Gastrocnemius medialis (tissue), 4 donors: ENCODE measurements around the gene MILR1. TPM values are rescaled to one million over a fixed set of nuclear protein-coding genes. Genes with fewer than 3 reads are reported as not detected.
"Not testable (repeated sequence)": the region's sequence is repeated elsewhere in the genome, so short reads cannot be mapped to it uniquely, and the experiment has no call there.

ENCODE experiments used
- ATAC-seq, 2 donors: fragments of 150-250 bp; one replicate each; pipeline ENCODE4 v1.9.1; 2016
- DNase-seq, 2 donors: peaks; one replicate each; pipeline ENCODE4 v3.0.0-alpha.2; 2019
- H3K27ac ChIP-seq, 4 donors: fragments of 200-600 bp; sonication (generic); 1 replicate in 1 of 4; 2 replicates in 3 of 4; pipeline ENCODE4 v1.5.1; 2016 to 2018; ENCODE audit warnings: mild to moderate bottlenecking in 2 of 4, moderate library complexity in 1 of 4
- H3K27me3 ChIP-seq, 3 donors: fragments of 200-600 bp; sonication (generic) in 2 of 3; 1 replicate in 1 of 3; 2 replicates in 2 of 3; pipeline versions ENCODE4 v1.5.1 to v1.6.0; 2016 to 2019; ENCODE audit warnings: mild to moderate bottlenecking in 1 of 3, moderate library complexity in 1 of 3
- H3K36me3 ChIP-seq, 2 donors: fragments of 200-600 bp; sonication (generic) in 1 of 2; one replicate each; pipeline ENCODE4 v1.5.1; 2017 to 2018
- H3K4me1 ChIP-seq, 2 donors: fragments of 200-600 bp; sonication (generic) in 1 of 2; one replicate each; pipeline ENCODE4 v1.5.1; 2016 to 2017; ENCODE audit warnings: mild to moderate bottlenecking in 2 of 2
- H3K4me3 ChIP-seq, 4 donors: fragments of 200-600 bp; sonication (generic) in 3 of 4; 1 replicate in 1 of 4; 2 replicates in 3 of 4; pipeline ENCODE4 v1.5.1; 2016 to 2019; ENCODE audit warnings: mild to moderate bottlenecking in 2 of 4
- H3K9me3 ChIP-seq, 3 donors: fragments of 200-600 bp; sonication (generic) in 2 of 3; 1 replicate in 1 of 3; 2 replicates in 2 of 3; pipeline ENCODE4 v1.5.1; 2016 to 2019
- POLR2A ChIP-seq, 2 donors: fragments of 450-650 bp; IDR thresholded peaks; one replicate each; pipeline ENCODE4 v1.6.1; 2017; ENCODE audit warnings: antibody characterized with exemption in 2 of 2, mild to moderate bottlenecking in 2 of 2, moderate library complexity in 2 of 2
- in situ Hi-C, 4 donors: fragments of 200-750 bp; cut with MboI; loops; one replicate each; pipeline versions ENCODE4 v1.15.0 to v1.8.0; 2017; ENCODE audit warnings: low sequenced_read_pairs in 4 of 4
- intact Hi-C: fragments of 100-400 bp; cut with DNase I; formaldehyde crosslinking; loops from one replicate; pipeline ENCODE4 v1.15.1; 2023; ENCODE audit warnings: low total_unique reads
- total RNA-seq, 4 donors: library from RNA; depleted of rRNA; stranded (reverse); fragments of >200 nt; gene quantifications; one replicate each; pipeline versions ENCODE4 v1.1.0 to v1.2.3, GENCODE V29; 2016
- TF ChIP-seq, protein P1 (sequence below), 5 experiments: fragments of 450-650 bp in 3 of 5; fragments of 200-600 bp in 2 of 5; sonication (generic) in 2 of 5; IDR thresholded peaks in 4 of 5; conservative IDR thresholded peaks in 1 of 5; 1 replicate in 4 of 5; 2 replicates in 1 of 5; pipeline ENCODE4 v1.5.1; 2016 to 2019; ENCODE audit warnings: antibody characterized with exemption in 5 of 5, mild to moderate bottlenecking in 3 of 5, moderate library complexity in 3 of 5

Gene MILR1
- total RNA-seq, 4 donors from 2014 or later, result 0.76 to 3.3 (median 2.2) TPM; not detected in 1

DNA sequence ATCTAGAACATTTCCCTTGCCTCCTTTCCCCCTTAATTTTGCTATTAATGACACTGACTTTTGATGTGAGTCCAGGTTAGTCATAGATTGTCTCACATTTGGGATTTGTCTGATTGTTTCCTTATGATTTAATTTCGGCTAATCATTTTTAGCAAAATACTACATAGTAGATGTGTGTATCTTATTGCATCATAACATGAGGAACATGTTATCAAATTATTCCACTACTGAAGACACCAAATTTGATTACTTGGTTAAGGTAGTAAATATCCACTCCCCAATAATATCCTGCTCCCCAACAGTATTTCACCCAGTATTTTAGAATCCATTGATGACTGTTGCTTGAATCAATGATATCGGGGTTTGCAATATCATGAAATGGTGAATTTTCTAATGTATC is 45.2 kb downstream of the MILR1 start:
- no peak for TF ChIP-seq POLR2A (IDR thresholded peaks at IDR 0.05)
- TF ChIP-seq, protein P1, sequence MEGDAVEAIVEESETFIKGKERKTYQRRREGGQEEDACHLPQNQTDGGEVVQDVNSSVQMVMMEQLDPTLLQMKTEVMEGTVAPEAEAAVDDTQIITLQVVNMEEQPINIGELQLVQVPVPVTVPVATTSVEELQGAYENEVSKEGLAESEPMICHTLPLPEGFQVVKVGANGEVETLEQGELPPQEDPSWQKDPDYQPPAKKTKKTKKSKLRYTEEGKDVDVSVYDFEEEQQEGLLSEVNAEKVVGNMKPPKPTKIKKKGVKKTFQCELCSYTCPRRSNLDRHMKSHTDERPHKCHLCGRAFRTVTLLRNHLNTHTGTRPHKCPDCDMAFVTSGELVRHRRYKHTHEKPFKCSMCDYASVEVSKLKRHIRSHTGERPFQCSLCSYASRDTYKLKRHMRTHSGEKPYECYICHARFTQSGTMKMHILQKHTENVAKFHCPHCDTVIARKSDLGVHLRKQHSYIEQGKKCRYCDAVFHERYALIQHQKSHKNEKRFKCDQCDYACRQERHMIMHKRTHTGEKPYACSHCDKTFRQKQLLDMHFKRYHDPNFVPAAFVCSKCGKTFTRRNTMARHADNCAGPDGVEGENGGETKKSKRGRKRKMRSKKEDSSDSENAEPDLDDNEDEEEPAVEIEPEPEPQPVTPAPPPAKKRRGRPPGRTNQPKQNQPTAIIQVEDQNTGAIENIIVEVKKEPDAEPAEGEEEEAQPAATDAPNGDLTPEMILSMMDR (IDR thresholded peaks at IDR 0.05 in 4 of 5, conservative IDR thresholded peaks at IDR 0.05 in 1 of 5), result no peak
- H3K27me3 ChIP-seq, result no peaks in the 10 kb centered on the region
- no peaks in the 10 kb centered on the region for H3K9me3 ChIP-seq
- H3K27ac ChIP-seq, result no peak overlapping the region
- DNase-seq (no peak), ATAC-seq (no peak)
- no peak overlapping the region for H3K4me3 ChIP-seq
- H3K4me1 ChIP-seq, result peaks cover 19 to 32% of the 10 kb centered on the region in 2 donors
- in situ Hi-C loops (no loop called here), intact Hi-C loops (no loop called here)
- peaks cover 0 to 40% of the 10 kb centered on the region in 2 donors for H3K36me3 ChIP-seq

DNA sequence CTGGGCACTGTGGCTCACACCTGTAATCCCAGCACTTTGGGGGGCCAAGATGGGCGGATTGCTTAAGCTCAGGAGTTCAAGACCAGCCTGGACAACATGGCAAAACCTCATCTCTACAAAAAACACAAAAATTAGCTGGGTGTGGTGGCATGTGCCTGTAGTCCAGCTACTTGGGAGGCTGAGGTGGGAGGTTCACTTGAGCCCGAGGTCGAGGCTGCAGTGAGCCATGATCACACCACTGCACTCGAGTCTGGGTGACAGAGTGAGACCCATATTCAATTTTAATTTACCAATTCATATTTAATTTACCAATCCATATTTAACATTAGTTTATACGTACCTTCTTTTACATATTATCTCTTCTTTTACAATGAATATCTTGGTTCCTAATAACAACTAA is 46.4 kb downstream of the MILR1 start:
- H3K27ac ChIP-seq, H3K27me3 ChIP-seq, H3K4me3 ChIP-seq, ATAC-seq, DNase-seq, in situ Hi-C loops, H3K9me3 ChIP-seq, intact Hi-C loops: not testable (repeated sequence)
- peaks cover 0 to 42% of the 10 kb centered on the region in 2 donors for H3K36me3 ChIP-seq
- peaks cover 19 to 43% of the 10 kb centered on the region in 2 donors for H3K4me1 ChIP-seq

DNA sequence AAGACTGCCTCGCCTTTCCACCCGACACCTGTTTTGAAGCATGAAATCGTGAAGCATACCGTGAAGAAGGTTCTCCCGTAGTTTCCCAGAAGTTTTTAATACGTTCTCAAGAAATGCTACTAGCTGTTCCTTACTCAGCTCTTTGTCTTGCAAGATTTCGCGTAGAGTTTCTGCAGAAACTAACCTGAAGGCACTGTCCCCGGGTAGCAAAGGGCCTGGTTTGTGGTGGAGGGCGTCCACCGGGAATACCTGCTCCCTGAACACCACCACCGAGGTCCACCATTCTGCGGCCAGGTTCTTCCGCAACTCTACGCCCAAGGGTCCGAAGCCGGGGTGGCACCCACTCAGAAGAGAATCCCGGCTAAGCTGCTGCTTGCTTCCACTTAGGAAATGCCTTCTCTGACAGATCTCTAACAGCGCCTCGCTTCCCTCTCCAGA is 47.5 kb downstream of the MILR1 start:
- peaks cover 0 to 44% of the 10 kb centered on the region in 2 donors for H3K36me3 ChIP-seq
- intact Hi-C loops, result loop anchor here (2.0 kb wide), 1 partner anchor 76 kb away; no protein-coding TSS in a partner anchor

DNA sequence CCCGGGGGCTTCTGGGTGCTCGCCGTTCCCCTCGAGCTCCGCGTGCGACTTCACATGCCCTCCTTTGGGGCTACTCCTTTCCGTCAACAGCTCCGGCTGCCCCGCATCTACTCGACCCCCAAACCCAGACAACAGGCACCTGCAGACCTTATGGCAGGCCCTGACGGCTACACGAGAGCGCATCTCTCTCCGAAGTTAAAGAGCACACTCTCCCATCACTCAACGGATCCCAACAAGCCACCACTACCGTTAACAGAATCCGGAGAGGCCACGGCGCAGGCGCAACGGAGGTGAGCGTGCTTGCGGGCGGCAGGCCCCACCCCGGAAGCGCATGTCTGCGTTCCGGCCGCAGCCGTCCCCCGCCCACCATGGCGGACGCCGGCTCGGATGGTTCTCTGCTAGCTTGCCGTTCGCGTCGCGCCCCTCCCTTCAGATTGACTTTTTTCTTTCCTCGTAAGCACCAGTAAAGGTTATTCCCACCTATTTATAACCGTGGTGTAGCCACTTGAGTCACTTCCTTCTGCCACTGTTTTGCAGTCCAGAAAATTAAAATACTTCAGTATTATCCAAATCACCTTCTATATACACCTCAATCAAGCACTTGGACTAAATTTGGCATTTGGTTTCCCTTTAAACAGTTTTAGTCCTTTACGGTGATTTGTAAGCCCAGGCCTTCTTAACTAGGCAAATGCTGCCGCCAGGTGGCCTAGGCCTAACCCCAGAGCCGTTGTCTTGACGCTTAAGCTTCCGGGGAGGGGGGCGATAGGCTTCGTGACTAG is 48.1 kb downstream of the MILR1 start, which contains the start of gene POLG2:
Gene POLG2 (minus strand): TSS at position 269 of the 779 bp plus-strand sequence. CDS start 86 bp downstream, at position 183.
- H3K4me3 ChIP-seq, result peak within 1 kb of the TSS; percentile 72 to 86 (median 77)
- H3K27ac ChIP-seq, result peak within 1 kb of the TSS; percentile 78 to 86 (median 82)
- intact Hi-C loops, result loop anchor here (1.0 to 2.0 kb wide), 2 partner anchors 9 to 76 kb away; partner anchors contain the start of genes CEP95 and DDX5
- ATAC-seq (peak; percentile 93 to 94), DNase-seq (peak; percentile 81 to 91)
- no peaks in the 10 kb centered on the region for H3K9me3 ChIP-seq
- TF ChIP-seq, protein P1 (IDR thresholded peaks at IDR 0.05 in 4 of 5, conservative IDR thresholded peaks at IDR 0.05 in 1 of 5), result peak; percentile 43 to 61 (median 50)
- peak; percentile 41 to 52 for TF ChIP-seq POLR2A (IDR thresholded peaks at IDR 0.05)
- in situ Hi-C loops, result no loop called here
- H3K36me3 ChIP-seq, result peaks cover 0 to 49% of the 10 kb centered on the region in 2 donors
- H3K4me1 ChIP-seq, result peaks cover 19 to 44% of the 10 kb centered on the region in 2 donors
- H3K27me3 ChIP-seq, result no peaks in the 10 kb centered on the region

More for the DNA sequence above, 47.5 kb downstream of the MILR1 start:
- H3K27me3 ChIP-seq, result no peaks in the 10 kb centered on the region
- TF ChIP-seq POLR2A (IDR thresholded peaks at IDR 0.05), result no peak
- TF ChIP-seq, protein P1 (IDR thresholded peaks at IDR 0.05 in 4 of 5, conservative IDR thresholded peaks at IDR 0.05 in 1 of 5), result no peak
- H3K27ac ChIP-seq, result peak overlapping the region; percentile 78 to 86 (median 82)
- peaks cover 19 to 43% of the 10 kb centered on the region in 2 donors for H3K4me1 ChIP-seq
- no peaks in the 10 kb centered on the region for H3K9me3 ChIP-seq
- DNase-seq, result no peak
- in situ Hi-C loops, result no loop called here
- peak in 1 of 2 donors; percentile 5 for ATAC-seq
- peak overlapping the region; percentile 72 to 86 (median 77) for H3K4me3 ChIP-seq

DNA sequence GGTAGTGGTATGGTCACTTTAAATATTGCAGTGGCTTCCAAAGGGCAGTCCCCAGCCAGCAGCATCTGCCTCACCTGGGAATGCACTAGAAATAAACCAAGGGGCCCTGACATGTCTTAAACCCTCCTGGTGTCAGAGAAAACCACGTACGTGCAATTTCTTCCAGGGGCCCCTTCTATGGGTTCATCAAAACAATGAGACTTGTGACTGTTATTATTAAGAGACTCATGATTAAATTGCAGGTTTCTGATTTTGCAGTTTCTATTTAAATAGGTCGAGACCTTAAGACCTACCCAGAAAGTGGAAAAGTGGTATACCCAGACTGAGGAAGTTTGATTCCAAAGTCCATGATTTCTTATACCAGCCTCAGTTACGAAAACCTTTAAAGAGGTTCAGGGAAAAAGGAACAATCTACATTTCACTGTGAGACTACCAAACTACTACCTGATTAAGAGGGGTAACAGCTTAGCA is 48.7 kb downstream of the MILR1 start:
- H3K36me3 ChIP-seq, result peaks cover under 1 to 53% of the 10 kb centered on the region in 2 donors
- peak overlapping the region; percentile 78 to 86 (median 82) for H3K27ac ChIP-seq
- intact Hi-C loops (loop anchor here (1.0 to 2.0 kb wide), 2 partner anchors 9 to 77 kb away; partner anchors contain the start of genes CEP95 and DDX5), in situ Hi-C loops (no loop called here)
- DNase-seq (no peak), ATAC-seq (no peak)
- no peaks in the 10 kb centered on the region for H3K9me3 ChIP-seq
- H3K27me3 ChIP-seq, result no peaks in the 10 kb centered on the region
- H3K4me3 ChIP-seq, result peak overlapping the region; percentile 72 to 86 (median 77)
- TF ChIP-seq POLR2A (IDR thresholded peaks at IDR 0.05), result no peak
- TF ChIP-seq, protein P1 (IDR thresholded peaks at IDR 0.05 in 4 of 5, conservative IDR thresholded peaks at IDR 0.05 in 1 of 5), result no peak
- peaks cover 21 to 49% of the 10 kb centered on the region in 2 donors for H3K4me1 ChIP-seq
